GM12878 (cell line): ENCODE results near the gene COL25A1. TPM values are rescaled to one million over a fixed set of nuclear protein-coding genes. Genes with fewer than 3 reads are reported as not detected.

ENCODE experiments used
- ATAC-seq: fragments of 200-7000 bp; cut with Tn5 transposase; 3 replicates; pipeline ENCODE4 v1.9.1; 2020; ENCODE audit warnings: mild to moderate bottlenecking, moderate library complexity
- BruUV-seq: library from RNA; stranded (reverse); fragments of 400-500 nt; replicated peaks from 2 replicates; lab custom pipeline; 2021; lab: Mats Ljungman, UMichigan
- CTCF ChIA-PET: fragments of 300-600 bp; sonication (Branson Sonifier 250); formaldehyde crosslinking; extraction: SDS; loops from one replicate; lab custom pipeline; 2021; ENCODE audit warnings: inconsistent platforms; lab: Yijun Ruan, JAX
- POLR2A ChIA-PET: fragments of 350-600 bp; formaldehyde crosslinking; extraction: SDS; loops from one replicate; lab custom pipeline; 2021; ENCODE audit warnings: inconsistent platforms; lab: Charles Lee
- RAD21 ChIA-PET: fragments of 300-600 bp; sonication (Branson Sonifier 250); formaldehyde crosslinking; loops from one replicate; lab custom pipeline; 2023; ENCODE audit warnings: antibody characterized with exemption; ENCODE audit not compliant: unreplicated experiment; lab: Charles Lee
- SMC1A ChIA-PET: fragments of 300-600 bp; sonication (Branson Sonifier 250); formaldehyde crosslinking; loops from one replicate; lab custom pipeline; 2023; ENCODE audit not compliant: unreplicated experiment, uncharacterized antibody; lab: Charles Lee
- DNase-seq: peaks from one replicate; pipeline ENCODE4 v3.0.0-alpha.2; 2011; ENCODE audit warnings: low read depth, low spot score
- FAIRE-seq: peaks from 3 replicates; lab custom pipeline; 2011; peaks lifted over from hg19 to GRCh38; lab: Jason Lieb, UNC
- H2AFZ ChIP-seq: 2 replicates; pipeline ENCODE4 v1.6.0; 2011; ENCODE audit warnings: low read depth, low read length, control low read depth; ENCODE audit not compliant: control insufficient read depth
- H3K27ac ChIP-seq: 2 replicates; pipeline ENCODE4 v1.5.1; 2011; ENCODE audit warnings: control low read depth; ENCODE audit not compliant: control insufficient read depth, insufficient read depth
- H3K27me3 ChIP-seq, 2 experiments: replicated peaks in 1 of 2; 2 replicates each; pipeline versions ENCODE4 v1.6.0 to v1.6.1; 2011; ENCODE audit warnings: low read length in 1 of 2; ENCODE audit not compliant: control insufficient read depth in 2 of 2, insufficient read depth in 2 of 2
- H3K36me3 ChIP-seq, 2 experiments: 2 replicates each; pipeline ENCODE4 v1.5.1; 2011; ENCODE audit warnings: low read length in 1 of 2; ENCODE audit not compliant: control insufficient read depth in 2 of 2, insufficient read depth in 2 of 2
- H3K4me1 ChIP-seq: 2 replicates; pipeline ENCODE4 v1.6.1; 2011; ENCODE audit warnings: mild to moderate bottlenecking, low read length, moderate library complexity, mixed read lengths; ENCODE audit not compliant: control insufficient read depth, insufficient read depth
- H3K4me2 ChIP-seq: 2 replicates; pipeline ENCODE4 v1.6.0; 2011; ENCODE audit warnings: control low read depth; ENCODE audit not compliant: control insufficient read depth, insufficient read depth
- H3K4me3 ChIP-seq: fragments of 200-600 bp; sonication (generic); 2 replicates; pipeline ENCODE4 v1.5.1; 2016
- H3K79me2 ChIP-seq: 2 replicates; pipeline ENCODE4 v1.6.0; 2011; ENCODE audit warnings: low read length; ENCODE audit not compliant: control insufficient read depth, insufficient read depth
- H3K9ac ChIP-seq: 2 replicates; pipeline ENCODE4 v1.8.0; 2011; ENCODE audit warnings: low read length, control low read depth, mixed read lengths; ENCODE audit not compliant: control insufficient read depth, insufficient read depth
- H3K9me3 ChIP-seq: replicated peaks from 3 replicates; pipeline ENCODE4 v1.5.1; 2011; ENCODE audit warnings: mild to moderate bottlenecking, low read length; ENCODE audit not compliant: control insufficient read depth, insufficient read depth
- H4K20me1 ChIP-seq: 2 replicates; pipeline ENCODE4 v1.6.0; 2011; ENCODE audit not compliant: control insufficient read depth, insufficient read depth
- CBFB ChIP-seq: IDR thresholded peaks from 2 replicates; pipeline ENCODE4 v1.6.1; 2016; ENCODE audit warnings: antibody characterized with exemption, low read depth
- CHD4 ChIP-seq: fragments of 200-600 bp; sonication (generic); IDR thresholded peaks from 2 replicates; pipeline ENCODE4 v1.6.1; 2016; ENCODE audit warnings: mild to moderate bottlenecking
- ETV6 ChIP-seq, 2 experiments: fragments of 450-650 bp in 1 of 2; IDR thresholded peaks in 1 of 2; conservative IDR thresholded peaks in 1 of 2; 2 replicates each; pipeline ENCODE4 v1.6.1; 2014; ENCODE audit warnings: antibody characterized with exemption in 1 of 2, borderline replicate concordance in 1 of 2, low read depth in 1 of 2, mild to moderate bottlenecking in 1 of 2, moderate library complexity in 1 of 2
- HDAC6 ChIP-seq: fragments of 200-600 bp; sonication (generic); IDR thresholded peaks from one replicate; pipeline ENCODE4 v1.8.0; 2017; ENCODE audit warnings: antibody characterized with exemption; ENCODE audit not compliant: unreplicated experiment
- MLLT1 ChIP-seq: fragments of 450-650 bp; IDR thresholded peaks from 2 replicates; pipeline ENCODE4 v1.6.1; 2016; ENCODE audit warnings: mild to moderate bottlenecking
- MYC ChIP-seq: IDR thresholded peaks from 2 replicates; pipeline ENCODE4 v1.6.1; 2011; ENCODE audit warnings: mild to moderate bottlenecking, low read length, moderate library complexity, inconsistent platforms; ENCODE audit not compliant: insufficient read depth, insufficient replicate concordance, insufficient read length, severe bottlenecking
- RAD21 ChIP-seq: IDR thresholded peaks from 2 replicates; pipeline ENCODE4 v1.6.1; 2011; ENCODE audit warnings: mild to moderate bottlenecking, low read depth, low read length, moderate library complexity; ENCODE audit not compliant: insufficient read depth
- REST ChIP-seq: IDR thresholded peaks from 2 replicates; pipeline ENCODE4 v1.6.1; 2012; ENCODE audit warnings: mild to moderate bottlenecking, low read depth, low read length
- RUNX3 ChIP-seq: IDR thresholded peaks from 2 replicates; pipeline ENCODE4 v1.6.1; 2012; ENCODE audit warnings: low read length, inconsistent platforms
- SP1 ChIP-seq: IDR thresholded peaks from one replicate; pipeline ENCODE4 v1.6.1; 2011; ENCODE audit warnings: low read depth, low read length
- STAT3 ChIP-seq: IDR thresholded peaks from 2 replicates; pipeline ENCODE4 v1.6.1; 2011; ENCODE audit warnings: low read depth, low read length, improper control_type of control experiment
- ZBED1 ChIP-seq: IDR thresholded peaks from 2 replicates; pipeline ENCODE4 v1.6.1; 2016; ENCODE audit warnings: borderline replicate concordance
- ZNF217 ChIP-seq: fragments of 450-650 bp; IDR thresholded peaks from 2 replicates; pipeline ENCODE4 v1.6.1; 2017; ENCODE audit warnings: antibody characterized with exemption, mild to moderate bottlenecking
- ZNF592 ChIP-seq: fragments of 450-650 bp; IDR thresholded peaks from 2 replicates; pipeline ENCODE4 v1.6.1; 2017; ENCODE audit warnings: mild to moderate bottlenecking, moderate library complexity
- WGBS: methylation state at CpG from one replicate; pipeline ENCODE4 v1.1.6; 2016; ENCODE audit warnings: low lambda C conversion rate; ENCODE audit not compliant: insufficient replicate concordance, insufficient coverage; ENCODE audit errors: missing lambda C conversion rate; 5-methylcytosine and 5-hydroxymethylcytosine counted together
- in situ Hi-C: fragments of 300-500 bp; cut with MboI; formaldehyde crosslinking; loops from 9 replicates; pipeline ENCODE4 v1.14.3; 2018; ENCODE audit warnings: mixed read lengths
- intact Hi-C: fragments of 100-400 bp; cut with micrococcal nuclease; formaldehyde crosslinking; loops from one replicate; pipeline ENCODE4 v1.14.2; 2022; ENCODE audit not compliant: unreplicated experiment
- polyA plus RNA-seq, 11 experiments: library from polyadenylated mRNA; depleted of rRNA in 4 of 11; unstranded in 6 of 11; stranded (reverse) in 5 of 11; fragments of >200 nt; fragmentation: Nextera tagmentation in 4 of 11; fragmentation: Illumina TruSeq in 1 of 11; extraction: Ambion mirVana in 4 of 11; extraction: Trizol in 1 of 11; gene quantifications; 1 replicate in 1 of 11; 2 replicates in 10 of 11; pipeline versions ENCODE4 v1.2.1 to v1.2.3, GENCODE V29; 2011 to 2016; ENCODE audit warnings: inconsistent platforms in 2 of 11, missing spikeins in 2 of 11, low read depth in 1 of 11
- total RNA-seq, 4 experiments: library from RNA; depleted of rRNA in 3 of 4; stranded (reverse); fragments of >200 nt in 3 of 4; fragmentation: Illumina TruSeq in 1 of 4; extraction: Trizol in 1 of 4; gene quantifications; 2 replicates each; pipeline versions ENCODE4 v1.2.1 to v1.2.3, GENCODE V29; 2013 to 2021

The COL25A1 gene
- total and polyA plus RNA-seq, 10 of the 15 experiments (the other 5 are each of a cell fraction or from before 2014, with no cell fraction given): 0.01 to 0.26 (median 0.12) TPM; not detected in 6

- TF ChIP-seq REST (no peak), RAD21 (no peak)
Observed at GRCh38 chr4:108810087-108810486, 492.4 kb downstream of the COL25A1 start (continued).

GRCh38 chr4:108804648-108805273, 497.7 kb downstream of the COL25A1 start:
- WGBS: 30% methylated on average over 5 of the region's 5 CpGs
- in situ Hi-C loops: no loop called here
- TF ChIP-seq ETV6 (conservative IDR thresholded peaks at IDR 0.05 in 1 of 2, IDR thresholded peaks at IDR 0.05 in 1 of 2; ENCODE audit: borderline replicate concordance in 1 of 2, low read depth in 1 of 2) (no peak), HDAC6 (no peak), SP1 (no peak), ZNF217 (no peak), MLLT1 (no peak), STAT3 (no peak), CHD4 (no peak), ZNF592 (no peak), RUNX3 (no peak), ZBED1 (no peak), MYC (no peak), CBFB (no peak)

More at GRCh38 chr4:108804648-108805273, 497.7 kb downstream of the COL25A1 start:
- Histone ChIP-seq H3K27me3 (no peaks in the 10 kb centered on the region), H3K36me3 (no peaks in the 10 kb centered on the region), H3K27ac (no peak overlapping the region), H2AFZ (no peak overlapping the region), H3K9ac (no peak overlapping the region), H3K4me1 (no peaks in the 10 kb centered on the region), H3K4me3 (no peak overlapping the region), H4K20me1 (no peaks in the 10 kb centered on the region), H3K79me2 (no peaks in the 10 kb centered on the region), H3K4me2 (no peak overlapping the region), H3K9me3 (no peaks in the 10 kb centered on the region)
- FAIRE-seq: no peak
- no peak for DNase-seq
- BruUV-seq: no TSS peak
- RAD21 ChIA-PET: no interaction called here
- intact Hi-C loops: no loop called here
- CTCF ChIA-PET: no interaction called here
- POLR2A ChIA-PET: no interaction called here
- no peak for ATAC-seq
- SMC1A ChIA-PET: no interaction called here
